HEK293T (cell line): ENCODE measurements around the gene POLA1.

Experiments
- BHLHE40 ChIP-seq: fragments of 450-650 bp; IDR thresholded peaks from 2 replicates; pipeline ENCODE4 v1.6.1; 2016; ENCODE audit warnings: mild to moderate bottlenecking, moderate library complexity, borderline replicate concordance
- FOXK2 ChIP-seq: fragments of 450-650 bp; IDR thresholded peaks from 2 replicates; pipeline ENCODE4 v1.6.1; 2016; ENCODE audit warnings: mild to moderate bottlenecking
- FOXM1 ChIP-seq: fragments of 450-650 bp; IDR thresholded peaks from 2 replicates; pipeline ENCODE4 v1.6.1; 2017; ENCODE audit warnings: mild to moderate bottlenecking, borderline replicate concordance
- LEF1 ChIP-seq: fragments of 450-650 bp; IDR thresholded peaks from 2 replicates; pipeline ENCODE4 v1.6.1; 2017; ENCODE audit warnings: mild to moderate bottlenecking, borderline replicate concordance
- NFRKB ChIP-seq: fragments of 450-650 bp; IDR thresholded peaks from 2 replicates; pipeline ENCODE4 v1.6.1; 2016; ENCODE audit warnings: mild to moderate bottlenecking, moderate library complexity
- SP1 ChIP-seq: fragments of 450-650 bp; IDR thresholded peaks from 2 replicates; pipeline ENCODE4 v1.6.1; 2017
- TARDBP ChIP-seq: fragments of 450-650 bp; IDR thresholded peaks from 2 replicates; pipeline ENCODE4 v1.6.1; 2016

GRCh38 chrX:24993879-24994278 is 300.2 kb downstream of the POLA1 start:
- TF ChIP-seq FOXK2 (no peak), SP1 (no peak), NFRKB (no peak), LEF1 (no peak), FOXM1 (no peak), BHLHE40 (no peak), TARDBP (no peak)
